ENCODE results near the gene CYP26B1.

Gene CYP26B1

GRCh38 chr2:72154386-72154975, 6.8 kb upstream of the CYP26B1 start:
- no peak for FAIRE-seq

- FAIRE-seq = no peak
Measured at GRCh38 chr2:72153924-72154323, 6.3 kb upstream of the CYP26B1 start.

- FAIRE-seq = no peak
Measured at GRCh38 chr2:72153026-72153791, 5.5 kb upstream of the CYP26B1 start.

GRCh38 chr2:72150861-72151356, 3.2 kb upstream of the CYP26B1 start:
- FAIRE-seq = no peak

GRCh38 chr2:72150157-72150860, 2.6 kb upstream of the CYP26B1 start:
- FAIRE-seq = no peak

- no peak for FAIRE-seq
Measured at GRCh38 chr2:72149556-72150156, 2.0 kb upstream of the CYP26B1 start.

GRCh38 chr2:72148837-72149555, 1.3 kb upstream of the CYP26B1 start:
- no peak for FAIRE-seq

- no peak for FAIRE-seq
Measured at GRCh38 chr2:72148003-72148836, 558 bp upstream of the CYP26B1 start.

- FAIRE-seq = no peak
Measured at GRCh38 chr2:72146347-72147302, 1.0 kb downstream of the CYP26B1 start.

GRCh38 chr2:72145658-72146329, 1.9 kb downstream of the CYP26B1 start:
- FAIRE-seq = no peak

GRCh38 chr2:72145289-72145657, 2.4 kb downstream of the CYP26B1 start:
- no peak for FAIRE-seq

GRCh38 chr2:72144632-72145288, 2.9 kb downstream of the CYP26B1 start:
- no peak for FAIRE-seq

- no peak for FAIRE-seq
Measured at GRCh38 chr2:72144274-72144631, 3.4 kb downstream of the CYP26B1 start.

GRCh38 chr2:72143441-72144273, 4.0 kb downstream of the CYP26B1 start:
- no peak for FAIRE-seq

- no peak for FAIRE-seq
Measured at GRCh38 chr2:72142570-72143440, 4.9 kb downstream of the CYP26B1 start.

GRCh38 chr2:72141881-72142451, 5.7 kb downstream of the CYP26B1 start:
- FAIRE-seq = no peak

GRCh38 chr2:72141032-72141645, 6.5 kb downstream of the CYP26B1 start:
- no peak for FAIRE-seq
